HEK293 (cell line): ENCODE data around the gene SULT2B1.

Experiments used
- GFI1B ChIP-seq: fragments of 450-650 bp; formaldehyde crosslinking; IDR thresholded peaks from 2 replicates; pipeline ENCODE4 v1.5.1; 2016; ENCODE audit warnings: missing biosample characterization, missing genetic modification characterization
- GLIS2 ChIP-seq: fragments of 450-650 bp; formaldehyde crosslinking; IDR thresholded peaks from 2 replicates; pipeline ENCODE4 v1.5.1; 2016; ENCODE audit warnings: missing biosample characterization, missing genetic modification characterization
- SCRT1 ChIP-seq: fragments of 450-650 bp; formaldehyde crosslinking; IDR thresholded peaks from 2 replicates; pipeline ENCODE4 v1.5.1; 2016; ENCODE audit warnings: missing biosample characterization, missing genetic modification characterization, borderline replicate concordance
- SP7 ChIP-seq: fragments of 450-650 bp; formaldehyde crosslinking; IDR thresholded peaks from 2 replicates; pipeline ENCODE4 v1.5.1; 2016; ENCODE audit warnings: missing biosample characterization, missing genetic modification characterization
- ZBTB17 ChIP-seq: fragments of 450-650 bp; formaldehyde crosslinking; IDR thresholded peaks from 2 replicates; pipeline ENCODE4 v1.5.1; 2016; ENCODE audit warnings: missing biosample characterization, missing genetic modification characterization
- ZNF121 ChIP-seq: fragments of 450-650 bp; formaldehyde crosslinking; IDR thresholded peaks from 2 replicates; pipeline ENCODE4 v1.5.1; 2016; ENCODE audit warnings: missing biosample characterization, missing genetic modification characterization
- ZNF19 ChIP-seq: fragments of 450-650 bp; formaldehyde crosslinking; IDR thresholded peaks from 2 replicates; pipeline ENCODE4; 2016; ENCODE audit warnings: missing biosample characterization, missing genetic modification characterization, low read depth
- ZNF239 ChIP-seq: fragments of 450-650 bp; formaldehyde crosslinking; IDR thresholded peaks from 2 replicates; pipeline ENCODE4 v1.5.1; 2016; ENCODE audit warnings: missing biosample characterization, missing genetic modification characterization
- ZNF248 ChIP-seq: fragments of 450-650 bp; formaldehyde crosslinking; IDR thresholded peaks from 2 replicates; pipeline ENCODE4 v1.5.1; 2017; ENCODE audit warnings: missing biosample characterization, missing genetic modification characterization
- ZNF335 ChIP-seq: fragments of 450-650 bp; formaldehyde crosslinking; conservative IDR thresholded peaks from 2 replicates; pipeline ENCODE4 v1.5.1; 2016; ENCODE audit warnings: missing biosample characterization, missing genetic modification characterization
- ZNF391 ChIP-seq: fragments of 450-650 bp; formaldehyde crosslinking; IDR thresholded peaks from 2 replicates; pipeline ENCODE4 v1.5.1; 2016; ENCODE audit warnings: low read depth, missing biosample characterization, missing genetic modification characterization, borderline replicate concordance
- ZNF416 ChIP-seq: fragments of 450-650 bp; formaldehyde crosslinking; IDR thresholded peaks from 2 replicates; pipeline ENCODE4 v1.5.1; 2016; ENCODE audit warnings: missing biosample characterization, missing genetic modification characterization
- ZNF423 ChIP-seq: fragments of 450-650 bp; formaldehyde crosslinking; IDR thresholded peaks from 2 replicates; pipeline ENCODE4 v1.5.1; 2016; ENCODE audit warnings: missing biosample characterization, missing genetic modification characterization
- ZNF501 ChIP-seq: fragments of 450-650 bp; formaldehyde crosslinking; IDR thresholded peaks from 2 replicates; pipeline ENCODE4 v1.5.1; 2016; ENCODE audit warnings: missing biosample characterization, missing genetic modification characterization
- ZNF510 ChIP-seq: fragments of 450-650 bp; formaldehyde crosslinking; IDR thresholded peaks from 2 replicates; pipeline ENCODE4 v1.5.1; 2018; ENCODE audit warnings: mild to moderate bottlenecking, missing genetic modification characterization, missing biosample characterization; ENCODE audit not compliant: insufficient replicate concordance
- ZNF529 ChIP-seq: fragments of 450-650 bp; formaldehyde crosslinking; IDR thresholded peaks from 2 replicates; pipeline ENCODE4 v1.5.1; 2017; ENCODE audit warnings: missing genetic modification characterization, missing biosample characterization; ENCODE audit not compliant: insufficient replicate concordance
- ZNF560 ChIP-seq: fragments of 450-650 bp; formaldehyde crosslinking; IDR thresholded peaks from 2 replicates; pipeline ENCODE4 v1.5.1; 2017; ENCODE audit warnings: missing biosample characterization, missing genetic modification characterization, borderline replicate concordance
- ZNF600 ChIP-seq: fragments of 450-650 bp; formaldehyde crosslinking; IDR thresholded peaks from 2 replicates; pipeline ENCODE4 v1.5.1; 2016; ENCODE audit warnings: missing biosample characterization, missing genetic modification characterization
- ZNF658 ChIP-seq: fragments of 450-650 bp; formaldehyde crosslinking; IDR thresholded peaks from 2 replicates; pipeline ENCODE4; 2016; ENCODE audit warnings: missing biosample characterization, missing genetic modification characterization
- ZNF776 ChIP-seq: fragments of 450-650 bp; formaldehyde crosslinking; IDR thresholded peaks from 2 replicates; pipeline ENCODE4 v1.5.0; 2017; ENCODE audit warnings: missing biosample characterization, missing genetic modification characterization, borderline replicate concordance
- ZNF792 ChIP-seq: fragments of 450-650 bp; formaldehyde crosslinking; IDR thresholded peaks from 2 replicates; pipeline ENCODE4 v1.5.1; 2016; ENCODE audit warnings: missing biosample characterization, missing genetic modification characterization
- TF ChIP-seq, protein P1 (sequence below): fragments of 450-650 bp; IDR thresholded peaks from 2 replicates; pipeline ENCODE4 v1.5.1; 2018; ENCODE audit warnings: missing biosample characterization, mild to moderate bottlenecking, missing genetic modification characterization
- TF ChIP-seq, protein P2 (sequence below): fragments of 450-650 bp; formaldehyde crosslinking; IDR thresholded peaks from 2 replicates; pipeline ENCODE4 v1.5.1; 2016; ENCODE audit warnings: missing biosample characterization, missing genetic modification characterization
- TF ChIP-seq, protein P3 (sequence below): fragments of 450-650 bp; formaldehyde crosslinking; IDR thresholded peaks from 2 replicates; pipeline ENCODE4 v1.5.1; 2016; ENCODE audit warnings: missing biosample characterization, missing genetic modification characterization, borderline replicate concordance
- TF ChIP-seq, protein P4 (sequence below): fragments of 450-650 bp; formaldehyde crosslinking; IDR thresholded peaks from 2 replicates; pipeline ENCODE4 v1.5.1; 2017; ENCODE audit warnings: missing biosample characterization, missing genetic modification characterization
- TF ChIP-seq, protein P5 (sequence below): fragments of 450-650 bp; formaldehyde crosslinking; IDR thresholded peaks from 2 replicates; pipeline ENCODE4 v1.5.1; 2017; ENCODE audit warnings: missing biosample characterization, missing genetic modification characterization

SULT2B1 gene

DNA sequence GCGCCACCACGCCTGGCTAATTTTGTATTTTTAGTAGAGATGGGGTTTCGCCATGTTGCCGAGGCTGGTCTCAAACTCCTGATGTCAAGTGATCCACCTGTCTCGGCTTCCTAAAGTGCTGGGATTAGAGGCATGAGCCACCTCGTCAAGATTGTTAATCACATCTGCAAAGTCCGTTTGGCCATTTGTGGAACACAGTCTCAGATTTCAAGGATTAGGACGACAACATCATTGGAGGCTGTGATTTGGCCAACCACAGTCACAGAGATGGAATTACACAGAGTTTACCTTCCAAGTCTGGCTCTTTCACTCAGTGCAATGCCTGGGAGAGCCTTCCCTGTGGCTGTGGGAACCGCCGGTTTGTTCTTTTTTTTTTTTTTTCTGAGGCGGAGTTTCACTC, 17.8 kb downstream of the SULT2B1 start (continued):
- no peak for TF ChIP-seq ZNF658 (tag by site-specific recombination)
- peak; percentile 80 for TF ChIP-seq SP7 (tag by site-specific recombination)
- TF ChIP-seq, protein P1, sequence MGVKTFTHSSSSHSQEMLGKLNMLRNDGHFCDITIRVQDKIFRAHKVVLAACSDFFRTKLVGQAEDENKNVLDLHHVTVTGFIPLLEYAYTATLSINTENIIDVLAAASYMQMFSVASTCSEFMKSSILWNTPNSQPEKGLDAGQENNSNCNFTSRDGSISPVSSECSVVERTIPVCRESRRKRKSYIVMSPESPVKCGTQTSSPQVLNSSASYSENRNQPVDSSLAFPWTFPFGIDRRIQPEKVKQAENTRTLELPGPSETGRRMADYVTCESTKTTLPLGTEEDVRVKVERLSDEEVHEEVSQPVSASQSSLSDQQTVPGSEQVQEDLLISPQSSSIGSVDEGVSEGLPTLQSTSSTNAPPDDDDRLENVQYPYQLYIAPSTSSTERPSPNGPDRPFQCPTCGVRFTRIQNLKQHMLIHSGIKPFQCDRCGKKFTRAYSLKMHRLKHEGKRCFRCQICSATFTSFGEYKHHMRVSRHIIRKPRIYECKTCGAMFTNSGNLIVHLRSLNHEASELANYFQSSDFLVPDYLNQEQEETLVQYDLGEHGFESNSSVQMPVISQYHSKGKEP, result 0 out of 2 replicates have a peak, but pooled peaks have one; percentile 16
- TF ChIP-seq ZNF776 (tag by site-specific recombination), result no peak
- no peak for TF ChIP-seq ZNF510 (tag by site-specific recombination)
- TF ChIP-seq GLIS2 (tag by site-specific recombination), result no peak
- no peak for TF ChIP-seq ZNF19 (tag by site-specific recombination)
- no peak for TF ChIP-seq ZNF529
- TF ChIP-seq ZNF391 (tag by site-specific recombination), result no peak; the same call in 1 of the 2 replicates
- no peak for TF ChIP-seq SCRT1 (tag by site-specific recombination)
- TF ChIP-seq ZNF239 (tag by site-specific recombination), result no peak
- TF ChIP-seq, protein P2, sequence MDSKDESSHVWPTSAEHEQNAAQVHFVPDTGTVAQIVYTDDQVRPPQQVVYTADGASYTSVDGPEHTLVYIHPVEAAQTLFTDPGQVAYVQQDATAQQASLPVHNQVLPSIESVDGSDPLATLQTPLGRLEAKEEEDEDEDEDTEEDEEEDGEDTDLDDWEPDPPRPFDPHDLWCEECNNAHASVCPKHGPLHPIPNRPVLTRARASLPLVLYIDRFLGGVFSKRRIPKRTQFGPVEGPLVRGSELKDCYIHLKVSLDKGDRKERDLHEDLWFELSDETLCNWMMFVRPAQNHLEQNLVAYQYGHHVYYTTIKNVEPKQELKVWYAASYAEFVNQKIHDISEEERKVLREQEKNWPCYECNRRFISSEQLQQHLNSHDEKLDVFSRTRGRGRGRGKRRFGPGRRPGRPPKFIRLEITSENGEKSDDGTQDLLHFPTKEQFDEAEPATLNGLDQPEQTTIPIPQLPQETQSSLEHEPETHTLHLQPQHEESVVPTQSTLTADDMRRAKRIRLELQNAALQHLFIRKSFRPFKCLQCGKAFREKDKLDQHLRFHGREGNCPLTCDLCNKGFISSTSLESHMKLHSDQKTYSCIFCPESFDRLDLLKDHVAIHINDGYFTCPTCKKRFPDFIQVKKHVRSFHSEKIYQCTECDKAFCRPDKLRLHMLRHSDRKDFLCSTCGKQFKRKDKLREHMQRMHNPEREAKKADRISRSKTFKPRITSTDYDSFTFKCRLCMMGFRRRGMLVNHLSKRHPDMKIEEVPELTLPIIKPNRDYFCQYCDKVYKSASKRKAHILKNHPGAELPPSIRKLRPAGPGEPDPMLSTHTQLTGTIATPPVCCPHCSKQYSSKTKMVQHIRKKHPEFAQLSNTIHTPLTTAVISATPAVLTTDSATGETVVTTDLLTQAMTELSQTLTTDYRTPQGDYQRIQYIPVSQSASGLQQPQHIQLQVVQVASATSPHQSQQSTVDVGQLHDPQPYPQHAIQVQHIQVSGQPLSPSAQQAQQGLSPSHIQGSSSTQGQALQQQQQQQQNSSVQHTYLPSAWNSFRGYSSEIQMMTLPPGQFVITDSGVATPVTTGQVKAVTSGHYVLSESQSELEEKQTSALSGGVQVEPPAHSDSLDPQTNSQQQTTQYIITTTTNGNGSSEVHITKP, result peak; percentile 59
- TF ChIP-seq ZNF501 (tag by site-specific recombination), result no peak
- TF ChIP-seq GFI1B, result peak; percentile 91
- no peak for TF ChIP-seq ZNF121 (tag by site-specific recombination)
- TF ChIP-seq ZNF423 (tag by site-specific recombination), result no peak
- peak; percentile 43; the same call in 1 of the 2 replicates for TF ChIP-seq ZNF600 (tag by site-specific recombination)
- peak; percentile 81 for TF ChIP-seq ZBTB17 (tag by site-specific recombination)
- TF ChIP-seq, protein P3, sequence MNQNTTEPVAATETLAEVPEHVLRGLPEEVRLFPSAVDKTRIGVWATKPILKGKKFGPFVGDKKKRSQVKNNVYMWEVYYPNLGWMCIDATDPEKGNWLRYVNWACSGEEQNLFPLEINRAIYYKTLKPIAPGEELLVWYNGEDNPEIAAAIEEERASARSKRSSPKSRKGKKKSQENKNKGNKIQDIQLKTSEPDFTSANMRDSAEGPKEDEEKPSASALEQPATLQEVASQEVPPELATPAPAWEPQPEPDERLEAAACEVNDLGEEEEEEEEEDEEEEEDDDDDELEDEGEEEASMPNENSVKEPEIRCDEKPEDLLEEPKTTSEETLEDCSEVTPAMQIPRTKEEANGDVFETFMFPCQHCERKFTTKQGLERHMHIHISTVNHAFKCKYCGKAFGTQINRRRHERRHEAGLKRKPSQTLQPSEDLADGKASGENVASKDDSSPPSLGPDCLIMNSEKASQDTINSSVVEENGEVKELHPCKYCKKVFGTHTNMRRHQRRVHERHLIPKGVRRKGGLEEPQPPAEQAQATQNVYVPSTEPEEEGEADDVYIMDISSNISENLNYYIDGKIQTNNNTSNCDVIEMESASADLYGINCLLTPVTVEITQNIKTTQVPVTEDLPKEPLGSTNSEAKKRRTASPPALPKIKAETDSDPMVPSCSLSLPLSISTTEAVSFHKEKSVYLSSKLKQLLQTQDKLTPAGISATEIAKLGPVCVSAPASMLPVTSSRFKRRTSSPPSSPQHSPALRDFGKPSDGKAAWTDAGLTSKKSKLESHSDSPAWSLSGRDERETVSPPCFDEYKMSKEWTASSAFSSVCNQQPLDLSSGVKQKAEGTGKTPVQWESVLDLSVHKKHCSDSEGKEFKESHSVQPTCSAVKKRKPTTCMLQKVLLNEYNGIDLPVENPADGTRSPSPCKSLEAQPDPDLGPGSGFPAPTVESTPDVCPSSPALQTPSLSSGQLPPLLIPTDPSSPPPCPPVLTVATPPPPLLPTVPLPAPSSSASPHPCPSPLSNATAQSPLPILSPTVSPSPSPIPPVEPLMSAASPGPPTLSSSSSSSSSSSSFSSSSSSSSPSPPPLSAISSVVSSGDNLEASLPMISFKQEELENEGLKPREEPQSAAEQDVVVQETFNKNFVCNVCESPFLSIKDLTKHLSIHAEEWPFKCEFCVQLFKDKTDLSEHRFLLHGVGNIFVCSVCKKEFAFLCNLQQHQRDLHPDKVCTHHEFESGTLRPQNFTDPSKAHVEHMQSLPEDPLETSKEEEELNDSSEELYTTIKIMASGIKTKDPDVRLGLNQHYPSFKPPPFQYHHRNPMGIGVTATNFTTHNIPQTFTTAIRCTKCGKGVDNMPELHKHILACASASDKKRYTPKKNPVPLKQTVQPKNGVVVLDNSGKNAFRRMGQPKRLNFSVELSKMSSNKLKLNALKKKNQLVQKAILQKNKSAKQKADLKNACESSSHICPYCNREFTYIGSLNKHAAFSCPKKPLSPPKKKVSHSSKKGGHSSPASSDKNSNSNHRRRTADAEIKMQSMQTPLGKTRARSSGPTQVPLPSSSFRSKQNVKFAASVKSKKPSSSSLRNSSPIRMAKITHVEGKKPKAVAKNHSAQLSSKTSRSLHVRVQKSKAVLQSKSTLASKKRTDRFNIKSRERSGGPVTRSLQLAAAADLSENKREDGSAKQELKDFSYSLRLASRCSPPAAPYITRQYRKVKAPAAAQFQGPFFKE (tag by site-specific recombination), result no peak
- no peak for TF ChIP-seq ZNF248 (tag by site-specific recombination)
- no peak for TF ChIP-seq ZNF416
- TF ChIP-seq ZNF792 (tag by site-specific recombination), result no peak
- 0 out of 2 replicates have a peak, but pooled peaks have one; percentile 18 for TF ChIP-seq ZNF335
- no peak for TF ChIP-seq ZNF560
- TF ChIP-seq, protein P4, sequence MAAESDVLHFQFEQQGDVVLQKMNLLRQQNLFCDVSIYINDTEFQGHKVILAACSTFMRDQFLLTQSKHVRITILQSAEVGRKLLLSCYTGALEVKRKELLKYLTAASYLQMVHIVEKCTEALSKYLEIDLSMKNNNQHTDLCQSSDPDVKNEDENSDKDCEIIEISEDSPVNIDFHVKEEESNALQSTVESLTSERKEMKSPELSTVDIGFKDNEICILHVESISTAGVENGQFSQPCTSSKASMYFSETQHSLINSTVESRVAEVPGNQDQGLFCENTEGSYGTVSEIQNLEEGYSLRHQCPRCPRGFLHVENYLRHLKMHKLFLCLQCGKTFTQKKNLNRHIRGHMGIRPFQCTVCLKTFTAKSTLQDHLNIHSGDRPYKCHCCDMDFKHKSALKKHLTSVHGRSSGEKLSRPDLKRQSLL (tag by site-specific recombination), result no peak
- TF ChIP-seq, protein P5, sequence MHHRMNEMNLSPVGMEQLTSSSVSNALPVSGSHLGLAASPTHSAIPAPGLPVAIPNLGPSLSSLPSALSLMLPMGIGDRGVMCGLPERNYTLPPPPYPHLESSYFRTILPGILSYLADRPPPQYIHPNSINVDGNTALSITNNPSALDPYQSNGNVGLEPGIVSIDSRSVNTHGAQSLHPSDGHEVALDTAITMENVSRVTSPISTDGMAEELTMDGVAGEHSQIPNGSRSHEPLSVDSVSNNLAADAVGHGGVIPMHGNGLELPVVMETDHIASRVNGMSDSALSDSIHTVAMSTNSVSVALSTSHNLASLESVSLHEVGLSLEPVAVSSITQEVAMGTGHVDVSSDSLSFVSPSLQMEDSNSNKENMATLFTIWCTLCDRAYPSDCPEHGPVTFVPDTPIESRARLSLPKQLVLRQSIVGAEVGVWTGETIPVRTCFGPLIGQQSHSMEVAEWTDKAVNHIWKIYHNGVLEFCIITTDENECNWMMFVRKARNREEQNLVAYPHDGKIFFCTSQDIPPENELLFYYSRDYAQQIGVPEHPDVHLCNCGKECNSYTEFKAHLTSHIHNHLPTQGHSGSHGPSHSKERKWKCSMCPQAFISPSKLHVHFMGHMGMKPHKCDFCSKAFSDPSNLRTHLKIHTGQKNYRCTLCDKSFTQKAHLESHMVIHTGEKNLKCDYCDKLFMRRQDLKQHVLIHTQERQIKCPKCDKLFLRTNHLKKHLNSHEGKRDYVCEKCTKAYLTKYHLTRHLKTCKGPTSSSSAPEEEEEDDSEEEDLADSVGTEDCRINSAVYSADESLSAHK, result no peak
